Urothelium cell line (cell line): ENCODE data around the gene ZNF345.
A peak's percentile ranks its signal among the peaks of the same experiment; 100 is the strongest.

Experiments
- DNase-seq: peaks from one replicate; pipeline ENCODE4 v3.0.0; 2011; ENCODE audit warnings: low spot score, mixed read lengths
- FAIRE-seq: peaks from 2 replicates; lab custom pipeline; 2011; peaks lifted over from hg19 to GRCh38; lab: Jason Lieb, UNC

Gene ZNF345

GRCh38 chr19:36850559-36851442 lies at the start of gene ZNF345:
TSS of gene ZNF345 (plus strand) at chr19:36850876. CDS start at chr19:36876831, 25,955 bp downstream.
- DNase-seq (peak; percentile 90), FAIRE-seq (peak; percentile 74)

- no peak for DNase-seq
- no peak for FAIRE-seq
Observed at GRCh38 chr19:36805364-36805763, 45.3 kb upstream of the ZNF345 start.

GRCh38 chr19:36807029-36807428 lies 43.6 kb upstream of the ZNF345 start:
- no peak for DNase-seq
- FAIRE-seq: no peak

GRCh38 chr19:36819130-36819630 lies 31.5 kb upstream of the ZNF345 start:
- FAIRE-seq: no peak
- DNase-seq: no peak

- FAIRE-seq (no peak), DNase-seq (no peak)
Observed at GRCh38 chr19:36821758-36822157, 28.9 kb upstream of the ZNF345 start.

- DNase-seq (no peak), FAIRE-seq (no peak)
Observed at GRCh38 chr19:36833430-36833829, 17.2 kb upstream of the ZNF345 start.

GRCh38 chr19:36837176-36837905 lies 13.3 kb upstream of the ZNF345 start:
- no peak for DNase-seq
- FAIRE-seq: no peak

- FAIRE-seq: peak; percentile 94
Observed at GRCh38 chr19:36837906-36838783, 12.5 kb upstream of the ZNF345 start, which contains the start of gene ZNF790. TSS of gene ZNF790 (minus strand) at chr19:36838387. CDS start at chr19:36825619, 12,768 bp downstream.

GRCh38 chr19:36838784-36839324 lies 11.8 kb upstream of the ZNF345 start:
- FAIRE-seq: no peak
- DNase-seq: no peak

More at GRCh38 chr19:36837906-36838783, 12.5 kb upstream of the ZNF345 start, which contains the start of gene ZNF790:
- DNase-seq: peak; percentile 87

- DNase-seq (no peak), FAIRE-seq (no peak)
Observed at GRCh38 chr19:36847968-36848367, 2.7 kb upstream of the ZNF345 start.

- FAIRE-seq: no peak
- peak; percentile 90 for DNase-seq
Observed at GRCh38 chr19:36849701-36850558, 746 bp upstream of the ZNF345 start.

GRCh38 chr19:36851898-36852297 lies 1.2 kb downstream of the ZNF345 start:
- no peak for DNase-seq
- FAIRE-seq: no peak

GRCh38 chr19:36876993-36877938 lies 26.6 kb downstream of the ZNF345 start:
- DNase-seq (no peak), FAIRE-seq (no peak)

GRCh38 chr19:36891768-36892357 lies 41.2 kb downstream of the ZNF345 start:
- DNase-seq (no peak), FAIRE-seq (no peak)

- FAIRE-seq: no peak
Observed at GRCh38 chr19:36894849-36895383, 44.2 kb downstream of the ZNF345 start.

GRCh38 chr19:36898422-36898821 lies 47.7 kb downstream of the ZNF345 start:
- DNase-seq (no peak), FAIRE-seq (no peak)

More at GRCh38 chr19:36894849-36895383, 44.2 kb downstream of the ZNF345 start:
- DNase-seq: no peak
